HEK293T (cell line): ENCODE results near the gene WBP2.

Experiments used
- CTCF ChIA-PET: fragments of 350-600 bp; formaldehyde crosslinking; extraction: SDS; loops from one replicate; lab custom pipeline; 2021; ENCODE audit warnings: antibody characterized with exemption, inconsistent platforms; lab: Yijun Ruan, JAX
- POLR2A ChIA-PET: fragments of 350-600 bp; formaldehyde crosslinking; extraction: SDS; loops from one replicate; lab custom pipeline; 2020; ENCODE audit warnings: antibody characterized with exemption, inconsistent platforms; lab: Yijun Ruan, JAX
- DNase-seq: peaks from one replicate; pipeline ENCODE4 v3.0.0; 2012; ENCODE audit warnings: mixed read lengths; ENCODE audit errors: extremely low spot score
- ARNT ChIP-seq: fragments of 450-650 bp; IDR thresholded peaks from 2 replicates; pipeline ENCODE4 v1.6.1; 2017; ENCODE audit warnings: mild to moderate bottlenecking
- BHLHE40 ChIP-seq: fragments of 450-650 bp; IDR thresholded peaks from 2 replicates; pipeline ENCODE4 v1.6.1; 2016; ENCODE audit warnings: mild to moderate bottlenecking, moderate library complexity, borderline replicate concordance
- CTBP1 ChIP-seq: fragments of 450-650 bp; IDR thresholded peaks from 2 replicates; pipeline ENCODE4 v1.6.1; 2016; ENCODE audit warnings: borderline replicate concordance
- ELF4 ChIP-seq: fragments of 450-650 bp; IDR thresholded peaks from 2 replicates; pipeline ENCODE4 v1.6.1; 2017; ENCODE audit warnings: antibody characterized with exemption
- FOXA1 ChIP-seq: fragments of 450-650 bp; IDR thresholded peaks from 2 replicates; pipeline ENCODE4 v1.6.1; 2016; ENCODE audit warnings: mild to moderate bottlenecking
- FOXK2 ChIP-seq: fragments of 450-650 bp; IDR thresholded peaks from 2 replicates; pipeline ENCODE4 v1.6.1; 2016; ENCODE audit warnings: mild to moderate bottlenecking
- FOXM1 ChIP-seq: fragments of 450-650 bp; IDR thresholded peaks from 2 replicates; pipeline ENCODE4 v1.6.1; 2017; ENCODE audit warnings: mild to moderate bottlenecking, borderline replicate concordance
- HDGF ChIP-seq: fragments of 450-650 bp; IDR thresholded peaks from 2 replicates; pipeline ENCODE4 v1.6.1; 2017; ENCODE audit warnings: antibody characterized with exemption, borderline replicate concordance
- L3MBTL2 ChIP-seq: fragments of 450-650 bp; conservative IDR thresholded peaks from 2 replicates; pipeline ENCODE4 v1.6.1; 2016; ENCODE audit warnings: mild to moderate bottlenecking
- LEF1 ChIP-seq: fragments of 450-650 bp; IDR thresholded peaks from 2 replicates; pipeline ENCODE4 v1.6.1; 2017; ENCODE audit warnings: mild to moderate bottlenecking, borderline replicate concordance
- NFRKB ChIP-seq: fragments of 450-650 bp; IDR thresholded peaks from 2 replicates; pipeline ENCODE4 v1.6.1; 2016; ENCODE audit warnings: mild to moderate bottlenecking, moderate library complexity
- PKNOX1 ChIP-seq: fragments of 450-650 bp; IDR thresholded peaks from 2 replicates; pipeline ENCODE4 v1.6.1; 2016
- SP1 ChIP-seq: fragments of 450-650 bp; IDR thresholded peaks from 2 replicates; pipeline ENCODE4 v1.6.1; 2017
- SUZ12 ChIP-seq: fragments of 450-650 bp; IDR thresholded peaks from 2 replicates; pipeline ENCODE4 v1.6.1; 2016; ENCODE audit warnings: mild to moderate bottlenecking
- TARDBP ChIP-seq: fragments of 450-650 bp; IDR thresholded peaks from 2 replicates; pipeline ENCODE4 v1.6.1; 2016
- ZNF384 ChIP-seq: fragments of 450-650 bp; IDR thresholded peaks from 2 replicates; pipeline ENCODE4 v1.6.1; 2016

The WBP2 gene

GRCh38 chr17:75832164-75832651, 22.9 kb downstream of the WBP2 start:
- TF ChIP-seq SP1, result no peak
- no peak for TF ChIP-seq LEF1
- no peak for TF ChIP-seq PKNOX1
- TF ChIP-seq FOXK2, result no peak
- TF ChIP-seq SUZ12, result no peak
- no peak for TF ChIP-seq FOXA1
- TF ChIP-seq BHLHE40, result no peak
- no peak for TF ChIP-seq ARNT
- CTCF ChIA-PET, result no interaction called here
- no peak for DNase-seq
- POLR2A ChIA-PET, result interaction anchor here (3.1 kb wide), 1 partner anchor 52 kb away, joined by 18 read pairs; a partner anchor contains a TSS

GRCh38 chr17:75831032-75831571, 24.0 kb downstream of the WBP2 start:
- CTCF ChIA-PET, result no interaction called here
- DNase-seq, result no peak
- POLR2A ChIA-PET, result interaction anchor here (1.4 to 1.6 kb wide), 2 partner anchors 51 to 52 kb away, joined by 4 to 22 read pairs; a partner anchor contains a TSS
- TF ChIP-seq FOXM1 (no peak), HDGF (no peak), NFRKB (no peak), LEF1 (no peak)

GRCh38 chr17:75830164-75831031, 24.7 kb downstream of the WBP2 start:
- ChIA-PET CTCF (interaction anchor here (0.5 to 1.4 kb wide), 13 partner anchors 9 to 173 kb away, joined by 3 to 11 read pairs (median 4); partner anchors contain the start of genes GALK1 and WBP2), POLR2A (interaction anchor here (0.9 to 1.6 kb wide), 6 partner anchors 18 to 65 kb away, joined by 3 to 22 read pairs (median 5); partner anchors contain the start of gene WBP2)
- TF ChIP-seq FOXK2 (no peak), HDGF (0 out of 2 replicates have a peak, but pooled peaks have one; percentile 31)
- peak; percentile 73 for DNase-seq

GRCh38 chr17:75829747-75830146, 25.4 kb downstream of the WBP2 start:
- TF ChIP-seq L3MBTL2, result no peak
- ChIA-PET POLR2A (interaction anchor here (0.9 to 1.6 kb wide), 6 partner anchors 18 to 64 kb away, joined by 3 to 22 read pairs (median 5); partner anchors contain the start of gene WBP2), CTCF (interaction anchor here (0.8 to 1.4 kb wide), 12 partner anchors 9 to 76 kb away, joined by 3 to 11 read pairs (median 4); partner anchors contain the start of genes GALK1 and WBP2)
- no peak for DNase-seq

GRCh38 chr17:75828741-75829140, 26.4 kb downstream of the WBP2 start:
- DNase-seq, result no peak
- ChIA-PET POLR2A (interaction anchor here (1.0 kb wide), 1 partner anchor 49 kb away, joined by 6 read pairs; a partner anchor contains a TSS), CTCF (interaction anchor here (0.7 to 1.2 kb wide), 3 partner anchors 41 to 65 kb away, joined by 3 to 4 read pairs (median 3); no protein-coding TSS in a partner anchor)
- TF ChIP-seq ELF4 (no peak), CTBP1 (no peak), L3MBTL2 (no peak), FOXM1 (no peak), HDGF (no peak), SP1 (no peak), LEF1 (no peak), PKNOX1 (no peak), NFRKB (no peak)

GRCh38 chr17:75828076-75828400, 27.1 kb downstream of the WBP2 start:
- DNase-seq, result no peak
- ChIA-PET POLR2A (interaction anchor here (1.0 to 3.6 kb wide), 4 partner anchors 27 to 72 kb away, joined by 3 to 23 read pairs (median 5); partner anchors contain the start of gene WBP2), CTCF (interaction anchor here (1.7 to 1.8 kb wide), 2 partner anchors 9 to 51 kb away, joined by 4 read pairs; no protein-coding TSS in a partner anchor)
- no peak for TF ChIP-seq BHLHE40
- no peak for TF ChIP-seq L3MBTL2
- no peak for TF ChIP-seq ZNF384
- no peak for TF ChIP-seq LEF1
- no peak for TF ChIP-seq SP1
- TF ChIP-seq CTBP1, result no peak
- TF ChIP-seq HDGF, result no peak
- no peak for TF ChIP-seq TARDBP
- TF ChIP-seq PKNOX1, result no peak
- TF ChIP-seq FOXK2, result no peak
- TF ChIP-seq SUZ12, result no peak
- TF ChIP-seq ARNT, result no peak
